GM18505 (cell line): ENCODE results near the gene MUCL3.
A peak's percentile ranks its signal among the peaks of the same experiment; 100 is the strongest.

ENCODE experiments used
- ATAC-seq: cut with Tn5 transposase; IDR thresholded peaks from one replicate; pipeline ENCODE4 v1.9.1; 2021; ENCODE audit not compliant: unreplicated experiment
- POLR2A ChIP-seq: IDR thresholded peaks from 4 replicates; pipeline ENCODE4 v1.6.1; 2011; ENCODE audit warnings: borderline replicate concordance; ENCODE audit not compliant: insufficient read depth, insufficient read length; ENCODE audit errors: extremely low read depth

The MUCL3 gene

GRCh38 chr6:30942338-30943060 is 1.7 kb downstream of the MUCL3 start:
- ATAC-seq: no peak
- TF ChIP-seq POLR2A: no peak

- no peak for TF ChIP-seq POLR2A
- no peak for ATAC-seq
These were observed 3.3 kb downstream of the MUCL3 start for GRCh38 chr6:30944051-30944450.

DNA sequence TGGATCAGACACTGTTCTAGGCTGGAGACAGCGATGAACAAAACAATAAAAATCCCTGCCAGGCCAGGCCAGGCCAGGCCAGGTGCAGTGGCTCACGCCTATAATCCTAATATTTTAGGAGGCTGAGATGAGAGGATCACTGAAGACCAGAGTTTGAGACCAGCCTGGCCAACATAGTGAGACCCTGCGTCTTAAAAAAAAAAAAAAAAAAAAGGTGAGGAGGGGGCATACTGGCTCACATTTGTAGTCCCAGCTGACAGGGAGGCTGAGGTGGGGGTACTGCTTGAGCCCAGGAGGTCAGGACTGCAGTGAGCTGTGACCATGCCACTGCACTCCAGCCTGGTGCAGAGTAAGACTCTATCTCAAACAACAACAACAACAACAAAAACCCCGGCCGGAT is 4.5 kb downstream of the MUCL3 start:
- no peak for ATAC-seq
- TF ChIP-seq POLR2A: no peak

DNA sequence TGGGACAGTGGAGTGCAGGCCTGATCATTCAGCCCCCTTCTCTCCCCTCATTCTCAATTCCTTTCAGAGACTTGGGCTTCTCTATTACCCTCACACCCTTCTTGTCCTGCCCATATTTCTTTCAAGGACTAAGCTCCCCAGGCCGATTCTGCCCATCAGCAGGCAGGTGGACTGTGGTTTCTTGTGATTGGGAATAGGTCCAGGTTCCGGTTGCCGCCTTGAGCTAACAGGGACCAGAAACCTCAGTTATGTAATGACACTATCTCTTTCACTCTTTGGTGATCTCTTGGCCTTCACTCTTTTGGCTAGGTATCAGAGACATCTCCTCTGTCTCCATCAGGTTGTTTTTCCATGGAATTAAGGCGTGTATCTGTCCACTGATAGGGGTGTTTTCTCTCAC is 6.5 kb downstream of the MUCL3 start:
- ATAC-seq: no peak

GRCh38 chr6:30948811-30949210 is 8.0 kb downstream of the MUCL3 start:
- no peak for ATAC-seq
- no peak for TF ChIP-seq POLR2A

More for the DNA sequence above, 6.5 kb downstream of the MUCL3 start:
- no peak for TF ChIP-seq POLR2A

GRCh38 chr6:30951907-30952469 is 11.2 kb downstream of the MUCL3 start:
- ATAC-seq: no peak
- no peak for TF ChIP-seq POLR2A

- TF ChIP-seq POLR2A: no peak
- no peak for ATAC-seq
These were observed 14.0 kb downstream of the MUCL3 start for GRCh38 chr6:30954631-30955366.

DNA sequence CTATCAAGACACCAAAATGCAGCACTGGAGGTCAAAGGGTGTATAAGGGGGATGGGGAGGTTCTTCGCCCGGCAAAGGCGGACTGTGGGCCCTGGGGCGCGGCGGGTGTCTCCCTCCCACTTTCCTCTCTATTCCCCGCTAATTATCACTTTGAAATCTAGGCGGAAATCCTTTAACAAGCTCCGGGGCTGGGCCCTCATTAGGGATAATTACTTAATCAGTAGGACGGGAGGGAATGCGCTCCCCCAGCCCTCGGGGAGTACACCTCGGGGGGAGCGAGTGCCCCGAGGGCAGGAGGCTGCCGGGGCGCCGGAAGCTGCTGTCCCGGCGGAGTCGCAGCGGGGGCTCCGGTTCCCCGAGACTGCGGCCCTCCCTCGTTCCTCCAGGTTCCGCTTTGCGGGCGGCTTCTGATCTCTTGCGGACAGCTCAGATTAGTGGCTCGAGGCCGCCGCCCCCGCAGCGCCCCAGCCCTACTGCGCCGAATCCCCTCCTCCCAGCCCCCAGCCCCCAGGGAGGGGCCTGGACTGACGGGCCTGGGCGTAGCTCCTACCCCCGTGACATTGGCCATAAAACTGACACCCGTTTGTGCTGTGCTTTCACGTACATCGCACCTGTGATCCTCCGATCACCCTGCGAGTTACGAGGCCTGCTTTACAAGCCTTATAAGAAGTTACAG is 14.7 kb downstream of the MUCL3 start:
- ATAC-seq: peak; percentile 86
- TF ChIP-seq POLR2A: peak; percentile 65

GRCh38 chr6:30957716-30958115 is 16.9 kb downstream of the MUCL3 start:
- TF ChIP-seq POLR2A: no peak
- no peak for ATAC-seq

GRCh38 chr6:30960907-30961673 is 20.3 kb downstream of the MUCL3 start:
- no peak for ATAC-seq
- TF ChIP-seq POLR2A: no peak

- TF ChIP-seq POLR2A: no peak
- ATAC-seq: no peak
These were observed 21.9 kb downstream of the MUCL3 start for GRCh38 chr6:30962716-30963115.

DNA sequence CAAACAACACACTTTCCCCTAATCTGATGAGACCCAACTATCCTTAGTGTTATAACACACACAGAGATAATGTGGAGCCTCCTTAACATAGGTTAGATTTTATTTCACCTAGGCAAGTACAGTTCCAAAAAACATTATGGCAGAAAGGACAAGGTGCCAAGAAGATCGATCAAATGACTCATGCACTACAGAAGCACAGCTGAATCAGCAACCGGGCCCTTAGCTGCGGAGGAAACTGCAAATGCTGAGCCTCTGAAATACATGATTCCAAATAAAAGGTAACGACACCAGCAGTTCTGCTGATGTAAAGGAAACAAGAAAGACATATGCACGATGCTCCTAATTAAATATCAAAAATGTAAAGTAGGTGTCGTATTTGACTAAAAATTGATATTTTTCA is 22.9 kb downstream of the MUCL3 start:
- no peak for TF ChIP-seq POLR2A

GRCh38 chr6:30964075-30964474 is 23.3 kb downstream of the MUCL3 start:
- no peak for TF ChIP-seq POLR2A
- ATAC-seq: no peak

More for the DNA sequence above, 22.9 kb downstream of the MUCL3 start:
- ATAC-seq: no peak

- ATAC-seq: no peak
- no peak for TF ChIP-seq POLR2A
These were observed 24.4 kb downstream of the MUCL3 start for GRCh38 chr6:30965140-30965601.
